Sigmoid colon (tissue), 4 donors: Measurements from ENCODE around the gene FHAD1.

Source experiments
- CTCF ChIP-seq, 4 experiments: fragments of 450-650 bp in 3 of 4; fragments of 200-600 bp in 1 of 4; IDR thresholded peaks; one replicate each; pipeline ENCODE4 v1.5.1; 2016 to 2019; ENCODE audit warnings: antibody characterized with exemption in 4 of 4, mild to moderate bottlenecking in 3 of 4, moderate library complexity in 2 of 4
- POLR2A ChIP-seq, 2 donors: fragments of 450-650 bp; IDR thresholded peaks; one replicate each; pipeline ENCODE4 v1.6.1; 2016; ENCODE audit warnings: antibody characterized with exemption in 2 of 2, mild to moderate bottlenecking in 2 of 2, moderate library complexity in 2 of 2
- POLR2AphosphoS5 ChIP-seq, 4 donors: sonication (generic); formaldehyde crosslinking; IDR thresholded peaks; one replicate each; pipeline ENCODE4 v1.6.1; 2017; ENCODE audit warnings: antibody characterized with exemption in 4 of 4

GRCh38 chr1:15254559-15254958 lies 7.5 kb downstream of the FHAD1 start:
- TF ChIP-seq CTCF (IDR thresholded peaks at IDR 0.05) (no peak), POLR2A (IDR thresholded peaks at IDR 0.05) (no peak), POLR2AphosphoS5 (IDR thresholded peaks at IDR 0.05) (no peak)
